Esophagus squamous epithelium (tissue), 4 donors: ENCODE data around the gene TTC39B.

Experiments used
- CTCF ChIP-seq, 6 experiments: fragments of 450-650 bp in 4 of 6; fragments of 200-600 bp in 2 of 6; sonication (generic) in 2 of 6; IDR thresholded peaks; one replicate each; pipeline ENCODE4 v1.5.1; 2016 to 2019; ENCODE audit warnings: antibody characterized with exemption in 6 of 6, mild to moderate bottlenecking in 4 of 6, moderate library complexity in 4 of 6
- POLR2A ChIP-seq, 4 donors: fragments of 450-650 bp; IDR thresholded peaks; one replicate each; pipeline ENCODE4 v1.6.1; 2017; ENCODE audit warnings: antibody characterized with exemption in 4 of 4, mild to moderate bottlenecking in 4 of 4, moderate library complexity in 3 of 4

GRCh38 chr9:15278091-15278687 is 28.8 kb downstream of the TTC39B start:
- no peak for TF ChIP-seq CTCF (IDR thresholded peaks at IDR 0.05)
- no peak for TF ChIP-seq POLR2A (IDR thresholded peaks at IDR 0.05)
